SU-DHL-6 (cell line): ENCODE data around the gene MKKS.

Experiments used
- CTCF ChIP-seq: fragments of 200-600 bp; sonication (generic); IDR thresholded peaks from one replicate; pipeline ENCODE4 v1.5.1; 2017; ENCODE audit warnings: antibody characterized with exemption, mild to moderate bottlenecking, low read length, moderate library complexity; ENCODE audit not compliant: insufficient read depth, poor library complexity, severe bottlenecking
- EZH2phosphoT487 ChIP-seq: fragments of 200-600 bp; sonication (generic), shearing (Covaris generic); conservative IDR thresholded peaks from 2 replicates; pipeline ENCODE4 v1.6.1; 2018; ENCODE audit warnings: mild to moderate bottlenecking, antibody characterized with exemption, low read length, moderate library complexity, mixed read lengths

- TF ChIP-seq CTCF (no peak), EZH2phosphoT487 (no peak)
These were observed 2.2 kb upstream of the MKKS start for GRCh38 chr20:10436053-10436699.
